Stomach (tissue), 4 donors: ENCODE measurements around the gene TAX1BP1.

Source experiments
- POLR2AphosphoS5 ChIP-seq, 3 donors: sonication (generic); formaldehyde crosslinking; IDR thresholded peaks; one replicate each; pipeline ENCODE4 v1.6.1; 2016; ENCODE audit warnings: antibody characterized with exemption in 3 of 3
- TF ChIP-seq, protein P1 (sequence below), 7 experiments: fragments of 450-650 bp in 4 of 7; fragments of 200-600 bp in 3 of 7; sonication (generic) in 3 of 7; IDR thresholded peaks; one replicate each; pipeline ENCODE4 v1.5.1; 2016 to 2019; ENCODE audit warnings: antibody characterized with exemption in 7 of 7, control low read depth in 2 of 7, mild to moderate bottlenecking in 1 of 7

DNA sequence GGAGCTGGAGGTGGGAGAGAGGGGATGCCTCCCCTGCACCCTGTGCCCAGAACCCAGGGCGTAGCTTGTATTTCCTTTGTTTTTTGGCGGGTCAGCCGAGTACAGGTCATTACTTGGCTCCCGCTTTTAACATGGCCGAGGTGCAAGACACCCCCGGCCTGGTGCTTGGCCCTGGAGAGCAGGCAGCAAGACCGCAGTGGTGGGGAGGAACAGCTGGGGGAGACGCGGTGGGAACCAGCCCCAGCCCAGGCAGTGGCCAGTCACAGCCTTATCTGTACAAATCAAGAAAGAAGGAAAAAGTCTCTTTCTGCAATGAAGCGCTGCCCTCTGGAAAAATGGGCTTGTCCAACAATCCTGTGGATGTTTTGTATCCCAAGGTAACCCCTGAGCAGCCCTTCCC is 99.1 kb downstream of the TAX1BP1 start:
- TF ChIP-seq, protein P1, sequence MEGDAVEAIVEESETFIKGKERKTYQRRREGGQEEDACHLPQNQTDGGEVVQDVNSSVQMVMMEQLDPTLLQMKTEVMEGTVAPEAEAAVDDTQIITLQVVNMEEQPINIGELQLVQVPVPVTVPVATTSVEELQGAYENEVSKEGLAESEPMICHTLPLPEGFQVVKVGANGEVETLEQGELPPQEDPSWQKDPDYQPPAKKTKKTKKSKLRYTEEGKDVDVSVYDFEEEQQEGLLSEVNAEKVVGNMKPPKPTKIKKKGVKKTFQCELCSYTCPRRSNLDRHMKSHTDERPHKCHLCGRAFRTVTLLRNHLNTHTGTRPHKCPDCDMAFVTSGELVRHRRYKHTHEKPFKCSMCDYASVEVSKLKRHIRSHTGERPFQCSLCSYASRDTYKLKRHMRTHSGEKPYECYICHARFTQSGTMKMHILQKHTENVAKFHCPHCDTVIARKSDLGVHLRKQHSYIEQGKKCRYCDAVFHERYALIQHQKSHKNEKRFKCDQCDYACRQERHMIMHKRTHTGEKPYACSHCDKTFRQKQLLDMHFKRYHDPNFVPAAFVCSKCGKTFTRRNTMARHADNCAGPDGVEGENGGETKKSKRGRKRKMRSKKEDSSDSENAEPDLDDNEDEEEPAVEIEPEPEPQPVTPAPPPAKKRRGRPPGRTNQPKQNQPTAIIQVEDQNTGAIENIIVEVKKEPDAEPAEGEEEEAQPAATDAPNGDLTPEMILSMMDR (IDR thresholded peaks at IDR 0.05): no peak
- no peak for TF ChIP-seq POLR2AphosphoS5 (IDR thresholded peaks at IDR 0.05)
